HG02623 (cell line): ENCODE data around the gene CUX1.
A peak's percentile ranks its signal among the peaks of the same experiment; 100 is the strongest.
"Not testable (repeated sequence)": the region's sequence is repeated elsewhere in the genome, so short reads cannot be mapped to it uniquely, and the experiment has no call there.

Experiments
- ATAC-seq: cut with Tn5 transposase; IDR thresholded peaks from one replicate; pipeline ENCODE4 v1.9.1; 2021; ENCODE audit warnings: moderate library complexity; ENCODE audit not compliant: unreplicated experiment

The CUX1 gene

DNA sequence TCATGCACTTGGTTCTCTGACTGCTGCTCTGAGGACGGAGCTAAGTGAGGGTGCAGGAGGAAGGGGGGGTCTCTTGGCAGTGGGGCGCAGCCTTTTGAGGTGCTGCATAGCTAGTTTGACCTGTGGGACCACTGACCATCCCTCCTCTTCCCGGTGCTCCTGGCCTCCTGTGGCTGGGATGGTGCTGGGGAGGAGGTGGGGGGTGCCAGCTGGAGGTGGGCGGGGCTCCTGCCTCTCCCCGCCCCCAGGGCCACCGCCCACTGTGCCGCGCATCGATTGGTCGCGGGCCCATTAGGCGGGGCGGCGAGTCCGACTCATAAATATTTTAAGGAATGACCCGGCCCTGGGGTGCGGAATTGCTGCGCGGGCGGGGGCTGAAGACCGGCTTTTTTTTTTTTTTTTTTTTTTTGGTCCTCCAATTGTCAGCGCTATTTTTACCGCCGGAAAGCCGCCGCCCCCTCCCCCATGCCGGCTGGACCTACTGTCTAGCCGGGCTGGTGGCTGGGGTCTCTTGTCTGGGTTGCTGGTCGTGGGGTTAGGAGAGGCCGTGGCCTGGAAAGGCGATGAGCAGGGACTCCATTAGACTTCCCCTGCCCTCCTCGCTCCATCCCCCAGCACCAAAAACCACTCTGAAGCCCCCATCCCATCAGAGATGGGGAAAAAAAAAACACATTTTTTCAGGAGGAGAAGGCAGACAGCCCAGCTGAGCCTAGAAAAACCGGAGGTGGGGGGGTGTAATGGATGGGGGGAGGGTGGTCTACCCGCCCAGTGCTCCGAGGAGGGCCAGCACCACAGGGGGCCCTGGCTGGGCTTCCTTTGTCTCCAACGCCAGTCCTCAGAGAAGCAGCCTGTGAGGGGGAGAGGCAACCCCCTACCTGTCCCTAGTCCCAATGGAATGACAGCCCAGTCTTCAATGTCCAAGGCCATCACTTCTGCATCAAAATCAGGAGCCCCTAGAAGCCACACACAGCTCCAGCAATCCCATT is 475.7 kb downstream of the CUX1 start:
- no peak for ATAC-seq

DNA sequence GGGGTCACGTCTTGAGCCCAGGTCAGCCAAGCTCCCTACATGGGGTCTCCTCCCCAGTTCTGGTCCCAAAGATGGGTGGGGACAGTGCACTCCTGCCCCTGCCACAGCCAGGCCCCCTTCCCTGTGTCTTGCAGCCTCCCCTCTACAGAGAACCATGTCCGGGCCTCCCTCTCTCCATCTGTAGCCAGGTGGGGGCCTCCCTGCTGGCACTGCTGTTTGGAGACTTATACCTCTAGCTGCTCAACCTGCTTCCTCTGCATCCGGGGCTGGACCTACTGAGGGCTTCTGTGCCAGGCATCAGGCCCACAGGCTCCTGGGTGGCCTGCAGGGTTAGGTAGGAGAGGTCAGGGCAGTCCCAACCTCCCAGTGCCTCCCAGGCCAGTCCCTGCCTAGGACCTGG is 477.2 kb downstream of the CUX1 start:
- ATAC-seq, result no peak

DNA sequence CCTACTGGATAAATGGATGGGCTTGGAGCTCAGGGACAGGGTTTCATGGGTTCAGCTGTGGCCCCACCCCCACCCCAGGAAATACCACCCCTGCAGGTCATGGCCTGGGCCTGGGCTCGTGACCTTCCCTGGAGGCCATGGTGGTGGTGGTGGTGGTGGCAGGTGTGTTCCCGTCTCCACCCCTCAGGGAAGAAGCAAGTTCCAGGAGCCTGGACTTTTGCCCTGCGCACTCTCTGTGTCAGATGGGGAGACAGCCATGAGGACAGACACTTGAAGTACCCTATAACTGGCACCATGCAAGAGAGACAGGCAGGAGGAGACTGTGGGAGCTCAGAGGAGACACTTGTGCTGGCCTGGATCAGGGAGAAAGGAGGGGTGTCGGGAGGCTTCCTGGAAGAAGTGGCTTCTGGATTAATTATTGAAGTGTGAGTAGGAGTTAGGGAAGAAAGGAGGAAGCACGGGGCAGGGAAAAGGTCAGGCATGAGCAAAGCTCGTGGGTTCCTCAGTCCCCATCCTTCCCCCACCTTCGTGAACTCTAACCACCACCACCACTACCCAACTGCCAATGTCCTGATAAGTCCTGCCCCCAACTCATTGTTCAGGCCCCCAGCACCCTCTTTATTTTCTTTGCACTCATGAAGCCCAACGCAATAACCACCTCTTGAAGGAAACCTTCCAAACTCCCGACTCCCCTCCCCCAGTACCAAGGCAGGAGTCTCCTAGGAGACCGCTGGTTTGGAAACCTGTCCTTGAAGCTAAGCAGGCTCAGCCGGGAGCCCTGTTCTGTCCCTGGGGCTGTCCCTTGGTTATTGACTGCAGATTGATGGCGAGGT is 478.1 kb downstream of the CUX1 start:
- ATAC-seq, result no peak

DNA sequence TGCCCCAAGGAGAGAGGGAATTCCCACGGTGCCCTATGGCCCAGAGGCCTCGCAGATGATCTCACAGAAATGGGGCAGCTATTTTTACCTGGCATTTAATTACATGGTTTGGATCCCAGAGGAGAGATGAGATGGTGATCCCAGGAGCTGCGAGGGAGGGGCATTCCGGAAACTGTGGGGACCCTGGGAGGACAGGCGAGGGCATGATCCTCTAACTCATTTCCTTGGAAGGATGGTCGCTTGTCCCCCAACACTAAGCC is 478.7 kb downstream of the CUX1 start:
- no peak for ATAC-seq

DNA sequence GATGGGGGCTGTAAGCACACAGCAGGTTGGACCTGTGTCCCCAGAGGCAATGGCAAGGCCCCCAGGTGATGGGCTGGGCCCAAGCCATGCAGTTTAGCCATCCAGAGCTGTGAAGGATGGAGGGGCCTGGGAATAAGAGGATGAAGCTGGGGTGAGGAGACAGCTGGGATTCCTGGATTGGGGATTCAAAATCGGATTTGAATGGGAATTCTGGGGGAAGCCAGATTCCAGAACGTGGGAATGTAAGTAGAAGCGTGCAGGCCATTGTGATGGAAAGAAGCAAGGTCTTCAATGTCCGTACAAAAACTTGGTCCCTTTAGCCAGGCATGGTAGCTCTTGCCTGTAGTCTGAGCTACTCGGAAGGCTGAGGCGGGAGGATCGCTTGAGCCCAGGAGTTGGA is 479.1 kb downstream of the CUX1 start:
- no peak for ATAC-seq

DNA sequence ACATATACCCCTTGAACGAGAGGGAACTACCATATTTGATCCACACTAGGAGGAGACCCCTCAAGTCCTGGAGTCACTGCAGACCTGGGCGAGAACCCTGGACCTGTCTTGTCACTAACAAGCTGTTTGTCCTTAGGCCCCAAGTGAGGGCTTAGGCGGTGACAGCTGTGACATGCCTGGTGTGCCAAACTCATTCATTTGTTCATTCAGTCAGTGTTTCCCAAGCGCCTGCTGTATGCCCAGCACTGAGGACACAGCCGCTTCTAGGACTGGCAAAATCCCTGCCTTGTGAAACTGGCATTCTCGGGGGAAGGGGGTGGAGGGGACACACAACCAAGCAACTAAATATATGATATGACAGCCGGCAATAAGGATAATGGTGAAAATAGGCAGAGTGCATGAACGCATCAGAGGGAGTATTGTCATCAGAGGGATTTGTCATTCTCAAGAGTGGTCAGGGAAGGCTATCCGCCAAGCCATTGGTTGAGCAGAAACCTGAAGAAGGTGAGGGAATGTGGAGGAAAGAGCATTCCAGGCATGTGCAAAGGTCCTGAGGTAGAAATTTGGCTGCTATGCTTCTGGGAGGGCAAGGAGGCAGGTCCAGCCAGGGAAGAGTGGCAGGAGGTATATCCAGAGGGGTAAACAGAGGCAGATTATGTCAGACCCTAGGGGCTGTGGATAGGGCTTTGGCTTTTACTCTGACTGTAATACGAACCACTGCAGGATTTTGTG is 480.2 kb downstream of the CUX1 start:
- no peak for ATAC-seq

DNA sequence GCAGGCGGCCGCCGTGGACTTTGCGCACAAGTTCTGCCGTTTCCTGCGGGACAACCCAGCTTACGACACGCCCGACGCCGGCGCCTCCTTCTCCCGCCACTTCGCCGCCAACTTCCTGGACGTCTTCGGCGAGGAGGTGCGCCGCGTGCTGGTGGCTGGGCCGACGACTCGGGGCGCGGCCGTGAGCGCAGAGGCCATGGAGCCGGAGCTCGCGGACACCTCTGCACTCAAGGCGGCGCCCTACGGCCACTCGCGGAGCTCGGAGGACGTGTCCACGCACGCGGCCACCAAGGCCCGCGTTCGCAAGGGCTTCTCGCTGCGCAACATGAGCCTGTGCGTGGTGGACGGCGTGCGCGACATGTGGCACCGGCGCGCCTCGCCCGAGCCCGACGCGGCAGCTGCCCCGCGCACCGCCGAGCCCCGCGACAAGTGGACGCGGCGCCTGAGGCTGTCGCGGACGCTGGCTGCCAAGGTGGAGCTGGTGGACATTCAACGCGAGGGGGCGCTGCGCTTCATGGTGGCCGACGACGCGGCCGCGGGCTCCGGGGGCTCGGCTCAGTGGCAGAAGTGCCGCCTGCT is 483.3 kb downstream of the CUX1 start:
- ATAC-seq, result no peak

DNA sequence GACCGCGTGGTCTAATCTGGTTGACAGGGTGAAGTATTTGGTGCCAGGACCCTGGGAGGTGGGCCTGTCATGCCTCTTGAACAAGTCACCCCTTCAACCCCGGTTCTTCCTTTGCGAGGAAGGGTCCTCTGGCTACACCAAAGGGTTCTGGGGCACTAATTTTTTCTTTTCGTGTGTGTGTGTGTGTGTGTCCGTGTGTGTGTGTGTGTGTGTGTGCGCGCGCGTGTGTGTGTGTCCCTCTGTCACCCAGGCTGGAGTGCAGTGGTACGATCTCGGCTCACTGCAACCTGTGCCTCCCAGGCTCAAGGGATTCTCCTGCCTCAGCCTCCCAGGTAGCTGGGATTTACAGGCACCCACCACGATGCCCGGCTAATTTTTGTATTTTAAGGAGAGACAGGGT is 483.9 kb downstream of the CUX1 start:
- not testable (repeated sequence) for ATAC-seq

DNA sequence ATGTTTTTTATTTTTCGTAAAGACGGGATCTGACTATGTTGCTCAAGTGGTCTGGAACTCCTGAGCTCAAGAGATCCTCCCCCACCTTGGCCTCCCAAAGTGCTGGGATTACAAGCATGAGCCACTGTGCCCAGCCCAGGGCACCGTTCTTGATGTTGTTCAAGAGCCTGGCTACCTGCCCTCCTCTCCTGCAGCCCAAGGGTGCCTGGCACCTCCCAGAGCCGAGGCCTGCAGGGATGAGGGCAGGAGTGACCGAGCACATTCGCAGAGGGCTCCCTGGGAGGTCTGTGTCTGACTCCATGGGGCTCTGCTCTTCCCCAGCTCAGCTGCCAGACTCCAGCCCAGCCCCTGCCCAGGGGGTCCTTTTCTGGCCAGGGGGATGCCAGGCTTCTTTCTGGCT is 484.6 kb downstream of the CUX1 start:
- no peak for ATAC-seq

DNA sequence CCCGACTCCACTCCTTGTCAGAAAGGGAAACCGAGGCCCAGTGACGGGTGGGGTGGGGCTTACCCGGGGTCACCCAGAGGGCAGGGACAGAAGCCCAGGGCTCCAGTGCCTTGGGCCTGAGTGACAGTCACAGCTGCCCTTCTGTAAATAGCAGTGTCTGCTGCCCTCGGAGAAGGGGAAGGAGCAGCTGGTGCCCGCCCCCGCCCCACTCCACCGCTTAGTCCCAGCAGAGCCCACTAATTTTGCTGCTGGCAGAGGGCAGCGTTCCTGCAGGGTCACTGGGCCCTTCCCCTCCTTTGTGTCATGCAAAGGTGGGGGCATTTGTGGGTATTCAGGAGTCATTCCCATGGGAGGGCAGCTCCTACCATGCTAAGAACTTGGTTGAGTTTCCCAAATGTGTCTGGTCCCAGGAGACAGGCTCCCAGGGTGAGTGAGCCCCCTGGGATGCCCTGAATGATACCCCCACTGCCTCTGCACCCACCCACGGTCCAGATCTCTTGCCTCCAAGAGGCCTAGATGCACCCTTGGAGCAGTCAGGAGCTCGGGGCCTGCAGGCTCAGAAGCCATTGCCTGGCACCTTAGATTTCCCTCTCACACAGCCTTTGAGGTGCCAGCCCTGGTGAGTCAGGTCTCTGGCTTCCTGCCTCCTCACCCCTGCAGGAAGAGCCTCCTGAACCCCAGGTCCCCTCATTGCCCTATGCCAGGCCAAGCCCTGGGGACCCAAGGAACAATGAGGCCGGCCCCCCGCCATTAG is 486.4 kb downstream of the CUX1 start:
- no peak for ATAC-seq

DNA sequence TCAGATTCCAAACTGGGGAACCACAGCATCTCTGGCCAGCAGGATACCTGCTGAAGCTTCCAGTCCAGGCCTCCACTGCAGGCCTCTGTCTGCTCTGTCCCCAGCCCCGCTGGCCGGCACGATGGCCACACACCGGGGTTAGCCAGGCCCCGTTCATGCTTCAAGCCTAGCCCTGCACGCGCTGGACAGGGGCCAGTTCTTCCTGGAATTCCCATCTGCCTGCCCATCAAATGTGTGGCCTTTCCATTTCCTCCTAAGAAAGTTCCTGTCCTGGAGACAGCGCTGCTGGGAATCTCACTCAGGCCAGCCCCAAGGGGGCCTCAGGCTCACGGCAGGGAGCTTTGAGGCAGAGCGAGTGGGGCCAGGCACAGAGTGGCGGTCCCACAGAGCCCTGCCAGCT is 487.2 kb downstream of the CUX1 start:
- no peak for ATAC-seq

DNA sequence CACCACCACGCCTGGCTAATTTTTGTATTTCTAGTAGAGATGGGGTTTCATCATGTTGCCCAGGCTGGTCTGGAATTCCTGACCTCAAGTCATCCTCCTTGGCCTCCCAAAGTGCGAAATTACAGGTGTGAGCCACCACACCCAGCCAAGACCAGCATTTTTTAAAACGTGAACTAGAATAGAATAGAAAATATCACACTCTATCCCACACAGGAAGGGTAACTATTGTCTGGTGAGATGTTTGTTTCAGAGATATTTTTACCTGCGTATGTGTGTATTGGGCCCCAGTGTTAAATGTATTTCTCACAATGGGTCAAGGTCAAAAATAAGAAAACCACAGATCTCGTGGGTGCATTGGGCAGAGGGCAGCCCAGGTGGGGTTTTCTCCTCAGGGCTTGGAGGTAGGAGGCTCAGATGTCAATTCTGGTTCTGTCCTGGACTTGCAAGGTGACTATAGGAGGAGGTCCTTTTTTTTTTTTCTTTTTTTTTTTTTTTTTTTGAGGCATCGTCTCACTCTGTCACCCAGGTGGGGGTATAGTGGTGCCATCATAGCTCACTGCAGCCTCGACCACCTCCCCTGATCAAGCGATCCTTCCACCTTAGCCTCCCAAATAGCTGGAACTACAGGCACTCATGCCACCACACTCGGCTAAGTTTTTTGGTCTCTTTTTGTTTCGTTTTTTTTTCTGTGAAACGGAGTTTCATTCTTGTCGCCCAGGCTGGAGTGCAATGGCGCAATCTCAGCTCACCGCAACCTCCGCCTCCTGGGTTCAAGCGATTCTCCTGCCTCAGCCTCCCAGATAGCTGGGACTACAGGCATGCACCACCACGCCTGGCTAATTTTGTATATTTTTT is 488.2 kb downstream of the CUX1 start:
- ATAC-seq, result peak; percentile 49

DNA sequence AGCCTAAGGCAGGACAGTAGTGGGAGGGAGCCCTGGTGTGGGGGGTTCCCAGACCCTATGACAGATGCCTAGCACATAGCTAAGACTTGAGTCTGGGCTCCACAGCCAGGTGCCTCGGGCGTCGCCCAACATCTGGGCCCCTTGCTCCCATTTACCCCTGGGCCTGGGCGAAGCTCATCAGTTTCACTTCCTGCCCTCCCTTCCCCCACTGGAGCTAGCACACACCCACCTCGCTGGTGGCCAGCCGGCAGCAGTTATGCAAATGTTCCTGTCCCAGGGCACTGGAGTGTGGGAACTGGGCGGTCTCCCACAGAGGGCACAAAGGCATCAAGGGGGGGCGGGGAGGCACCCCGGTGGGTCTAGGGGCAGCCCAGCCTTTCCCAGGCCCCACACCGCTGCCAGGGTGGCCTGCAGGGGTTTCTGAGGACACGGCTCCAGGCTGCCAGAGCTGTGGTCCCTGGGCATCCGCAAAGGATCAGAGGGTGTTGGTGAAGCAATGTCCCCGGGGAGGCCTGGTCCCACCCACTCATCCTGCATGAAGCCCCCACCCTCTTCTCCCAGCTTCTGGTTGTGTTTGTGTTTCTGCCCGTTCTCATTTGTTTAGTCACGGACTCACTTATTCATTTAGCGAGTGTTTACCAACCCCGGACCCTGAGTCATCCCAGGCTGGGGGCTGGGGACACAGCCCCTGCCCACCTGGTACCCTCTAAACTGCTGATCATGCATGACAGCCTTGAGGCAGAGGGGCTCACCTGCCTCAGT is 489.7 kb downstream of the CUX1 start:
- peak; percentile 62 for ATAC-seq

DNA sequence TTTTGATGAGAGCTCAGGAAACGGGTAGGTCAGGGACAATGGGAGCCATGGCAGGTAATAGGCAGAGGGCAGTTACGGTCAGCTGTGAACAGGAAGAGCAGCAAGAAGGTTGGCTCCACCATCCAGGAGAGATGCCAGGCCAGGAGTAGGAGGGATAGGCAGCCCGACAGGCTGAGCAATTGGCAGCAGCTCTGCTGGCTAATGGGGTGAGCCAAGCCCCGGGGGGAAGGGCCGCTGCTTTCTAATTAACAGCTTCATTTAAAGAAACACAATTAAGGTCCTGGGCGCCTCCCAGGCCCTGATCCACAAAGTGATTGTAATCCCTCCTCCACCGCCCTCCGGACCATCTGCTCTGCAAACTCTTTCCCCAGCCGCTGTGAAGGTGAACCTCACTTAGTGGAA is 493.0 kb downstream of the CUX1 start:
- ATAC-seq, result no peak

DNA sequence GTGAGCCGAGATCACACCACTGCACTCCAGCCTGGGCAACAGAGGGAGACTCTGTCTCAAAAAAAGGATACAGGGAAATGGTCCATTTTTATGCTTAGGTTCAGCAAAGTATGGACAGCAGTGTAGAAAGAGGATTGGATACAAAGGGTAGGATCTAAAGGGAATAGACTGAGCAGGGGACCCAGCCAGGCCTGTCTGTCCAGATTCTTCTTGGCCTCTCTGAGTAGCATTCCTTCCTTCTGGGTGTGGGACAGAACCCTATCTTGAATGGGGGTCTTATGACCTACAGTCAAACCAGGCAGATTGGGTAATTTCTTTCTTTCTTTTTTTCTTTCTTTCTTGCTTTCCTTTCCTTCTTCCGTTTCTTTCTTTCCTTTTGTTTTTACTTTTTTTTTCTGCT is 494.9 kb downstream of the CUX1 start:
- no peak for ATAC-seq

DNA sequence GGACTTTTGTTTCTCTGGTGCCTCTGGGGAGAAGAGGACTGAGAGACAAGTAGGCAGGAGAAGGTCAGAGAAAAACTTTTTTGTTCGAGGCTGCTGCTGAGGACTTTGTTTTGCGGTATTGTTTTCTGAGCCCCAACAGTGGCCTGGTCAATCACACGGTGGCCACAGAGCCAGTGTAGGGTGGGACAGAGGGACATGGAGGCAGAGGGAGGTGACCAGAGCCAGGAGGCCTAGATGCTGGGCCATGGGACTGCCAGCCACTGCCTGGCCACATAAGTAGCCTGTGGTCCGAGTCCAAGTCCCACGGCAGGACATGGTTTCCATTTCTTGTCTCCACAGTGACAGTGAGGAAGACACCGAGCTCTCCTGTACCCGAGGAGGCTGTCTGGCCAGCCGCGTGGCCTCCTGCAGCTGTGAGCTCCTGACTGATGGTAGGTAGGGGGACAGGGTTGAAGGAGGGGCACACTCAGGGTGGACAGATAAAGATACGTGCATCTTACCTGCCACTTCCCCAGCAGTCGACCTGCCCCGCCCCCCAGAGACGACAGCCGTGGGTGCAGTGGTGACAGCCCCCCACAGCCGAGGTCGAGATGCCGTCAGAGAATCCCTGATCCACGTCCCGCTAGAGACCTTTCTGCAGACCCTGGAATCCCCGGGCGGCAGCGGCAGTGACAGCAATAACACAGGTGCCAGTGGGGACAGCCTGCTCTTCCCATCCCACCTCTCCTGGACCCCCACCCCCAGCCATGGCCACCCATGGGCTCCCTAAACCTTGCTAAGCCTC is 496.8 kb downstream of the CUX1 start:
- ATAC-seq, result no peak

DNA sequence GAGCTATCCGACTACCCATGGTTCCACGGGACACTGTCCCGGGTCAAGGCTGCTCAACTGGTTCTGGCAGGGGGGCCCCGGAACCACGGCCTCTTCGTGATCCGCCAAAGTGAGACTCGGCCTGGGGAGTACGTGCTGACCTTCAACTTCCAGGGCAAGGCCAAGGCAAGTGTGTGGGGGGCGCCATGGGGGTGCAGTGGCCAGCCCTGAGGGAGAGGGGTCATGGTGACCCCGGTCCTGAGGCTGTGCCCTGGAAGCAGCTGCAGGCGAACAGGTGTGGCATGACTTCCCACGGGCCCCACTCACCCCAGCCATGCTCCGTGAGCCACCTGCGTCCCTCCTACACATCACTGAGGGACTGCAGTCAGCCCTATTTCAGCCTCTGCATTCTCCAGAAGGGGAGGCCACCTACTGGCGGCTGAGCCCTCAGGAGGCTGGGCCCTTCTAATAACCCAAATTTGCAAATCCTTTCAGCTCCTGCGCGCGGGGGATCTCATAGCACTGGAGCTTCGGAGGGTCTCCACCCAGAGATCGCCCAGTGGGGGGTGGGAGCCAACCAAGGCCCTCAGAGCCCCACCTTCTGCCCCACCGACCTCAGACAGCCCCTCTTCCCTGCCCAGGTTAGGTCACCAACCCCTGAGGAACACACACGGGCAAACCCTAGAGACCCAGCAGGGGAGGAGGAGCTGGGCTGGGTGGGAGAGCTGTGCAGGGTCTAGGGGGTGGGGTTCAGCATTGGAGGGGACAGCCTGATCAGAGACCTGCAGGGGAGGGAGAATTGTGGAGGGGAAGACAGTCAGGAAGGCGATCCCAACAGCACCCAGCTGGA is 500.0 kb downstream of the CUX1 start:
- no peak for ATAC-seq
